ENCODE results near the gene TMCO4. TPM values are rescaled to one million over a fixed set of nuclear protein-coding genes. Genes with fewer than 3 reads are reported as not detected.

The TMCO4 gene
- total and polyA plus RNA-seq, 2 of the 8 experiments (the other 6 are each of a cell fraction or from before 2014, with no cell fraction given) = 3.0 to 3.1 TPM

DNA sequence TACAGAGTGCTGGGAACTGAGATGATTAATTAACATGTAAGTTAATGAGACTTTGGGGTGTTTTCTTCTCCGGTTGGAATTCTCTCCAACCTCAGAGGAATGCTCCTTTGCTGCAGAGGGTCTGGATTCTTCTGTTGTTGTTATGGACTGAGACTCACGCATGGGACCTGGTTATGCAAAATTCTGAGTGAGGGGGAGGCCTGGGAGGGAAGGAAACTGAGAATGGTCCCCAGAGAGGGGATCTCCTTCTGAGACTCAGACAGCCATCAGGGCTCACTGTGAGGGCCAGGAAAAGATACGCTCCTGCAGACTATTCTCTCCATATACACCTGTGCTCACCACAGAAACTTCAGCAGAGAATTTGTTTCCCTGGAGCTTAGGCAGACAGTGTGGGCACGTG is 78.7 kb downstream of the TMCO4 start:
- Histone ChIP-seq H3K56ac (replicated peaks; ENCODE audit: insufficient read length, low read depth, low read length) (no peak overlapping the region), H2BK20ac (ENCODE audit: low read length) (no peak overlapping the region), H2AK5ac (ENCODE audit: low read depth, low read length) (no peak overlapping the region), H3K23me2 (ENCODE audit: low read depth, low read length) (no peaks in the 10 kb centered on the region), H3K79me1 (ENCODE audit: low read depth, low read length) (no peaks in the 10 kb centered on the region), H3K4me1 (replicated peaks in 1 of 4; ENCODE audit: control insufficient read depth in 3 of 4, insufficient read depth in 4 of 4, low read length in 3 of 4) (peaks cover 0 to 6% (median 2%) of the 10 kb centered on the region in 4 experiments; a peak in 3 of 7 replicates), H2AFZ (ENCODE audit: low read length) (no peak overlapping the region), H3K9ac (replicated peaks in 1 of 4; ENCODE audit: extremely low read depth in 1 of 4, low read depth in 3 of 4, low read length in 3 of 4) (no peak overlapping the region), H3K4me3 (ENCODE audit: extremely low read depth in 1 of 4, insufficient read depth in 2 of 4, low read depth in 3 of 4, low read length in 4 of 4) (no peak overlapping the region), H3K9me3 (ENCODE audit: insufficient read depth in 2 of 2, low read depth in 1 of 2, low read length in 1 of 2) (no peaks in the 10 kb centered on the region), H3K36me3 (ENCODE audit: control insufficient read depth in 2 of 4, insufficient read depth in 4 of 4, low read length in 3 of 4) (no peaks in the 10 kb centered on the region), H2BK12ac (ENCODE audit: low read depth, low read length) (no peak overlapping the region), H4K5ac (ENCODE audit: insufficient read length, low read depth, low read length) (no peak overlapping the region), H3K27me3 (replicated peaks in 1 of 4; ENCODE audit: control insufficient read depth in 3 of 4, extremely low read depth in 1 of 4, insufficient read depth in 3 of 4, low read length in 3 of 4) (no peaks in the 10 kb centered on the region), H3K4ac (replicated peaks; ENCODE audit: insufficient read length, low read depth, low read length) (no peak overlapping the region), H4K20me1 (replicated peaks in 1 of 2; ENCODE audit: control insufficient read depth in 1 of 2, insufficient read depth in 2 of 2, low read length in 2 of 2) (no peaks in the 10 kb centered on the region), H2BK120ac (replicated peaks; ENCODE audit: low read depth, low read length) (no peak overlapping the region), H3K4me2 (ENCODE audit: insufficient read depth in 1 of 2, low read depth in 2 of 2, low read length in 2 of 2) (no peak overlapping the region), H3K23ac (ENCODE audit: insufficient read length) (no peak overlapping the region), H4K8ac (ENCODE audit: extremely low read depth, insufficient read depth, low read length) (no peak overlapping the region), H3K18ac (ENCODE audit: extremely low read depth, low read length) (no peak overlapping the region), H4K91ac (replicated peaks; ENCODE audit: insufficient read length, low read length) (no peak overlapping the region), H2BK15ac (ENCODE audit: low read length) (no peak overlapping the region), H3K79me2 (ENCODE audit: control insufficient read depth in 1 of 2, insufficient read depth in 2 of 2, low read length in 2 of 2) (no peaks in the 10 kb centered on the region), H2BK5ac (ENCODE audit: low read depth, low read length) (no peak overlapping the region), H3K27ac (ENCODE audit: low read depth, low read length) (no peak overlapping the region), H3K14ac (ENCODE audit: insufficient read length) (no peak overlapping the region)
- 61% methylated on average over 4 of the region's 4 CpGs; no CpG with 5 or more reads in 1 of the 2 experiments for WGBS, 2 experiments (ENCODE audit: extremely low coverage in 1 of 2, insufficient coverage in 1 of 2, insufficient read length in 1 of 2, insufficient replicate concordance in 2 of 2, low coverage in 1 of 2, low lambda C conversion rate in 2 of 2, missing lambda C conversion rate in 1 of 2)
- no peak for FAIRE-seq
- ChIA-PET POLR2A (ENCODE audit: partially characterized antibody) (no interaction called here), CTCF (ENCODE audit: partially characterized antibody) (interaction anchor here (2.3 to 3.3 kb wide), 2 partner anchors 16 to 59 kb away, joined by 8 to 12 read pairs; no protein-coding TSS in a partner anchor)
- DNase-seq (ENCODE audit: low read depth in 1 of 2, low spot score in 2 of 2) = no peak
- TF ChIP-seq, protein P1, sequence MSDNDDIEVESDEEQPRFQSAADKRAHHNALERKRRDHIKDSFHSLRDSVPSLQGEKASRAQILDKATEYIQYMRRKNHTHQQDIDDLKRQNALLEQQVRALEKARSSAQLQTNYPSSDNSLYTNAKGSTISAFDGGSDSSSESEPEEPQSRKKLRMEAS (IDR thresholded peaks at IDR 0.05) = no peak

All from H1 (cell line).